ENCODE data around the gene PLA2G4B.

GRCh38 chr15:41842229-41842628, 3.6 kb downstream of the PLA2G4B start:
- no peak for TF ChIP-seq CTCF (IDR thresholded peaks at IDR 0.05)
- no peak for TF ChIP-seq POLR2A (IDR thresholded peaks at IDR 0.05)
